Inflammatory macrophage treated with lipopolysaccharide for 4 hours (primary cell): ENCODE measurements around the gene PPP1R1C.
A peak's percentile ranks its signal among the peaks of the same experiment; 100 is the strongest.

Experiments
- DNase-seq: peaks from one replicate; pipeline ENCODE4 v3.0.0-alpha.2; 2020

The PPP1R1C gene

DNA sequence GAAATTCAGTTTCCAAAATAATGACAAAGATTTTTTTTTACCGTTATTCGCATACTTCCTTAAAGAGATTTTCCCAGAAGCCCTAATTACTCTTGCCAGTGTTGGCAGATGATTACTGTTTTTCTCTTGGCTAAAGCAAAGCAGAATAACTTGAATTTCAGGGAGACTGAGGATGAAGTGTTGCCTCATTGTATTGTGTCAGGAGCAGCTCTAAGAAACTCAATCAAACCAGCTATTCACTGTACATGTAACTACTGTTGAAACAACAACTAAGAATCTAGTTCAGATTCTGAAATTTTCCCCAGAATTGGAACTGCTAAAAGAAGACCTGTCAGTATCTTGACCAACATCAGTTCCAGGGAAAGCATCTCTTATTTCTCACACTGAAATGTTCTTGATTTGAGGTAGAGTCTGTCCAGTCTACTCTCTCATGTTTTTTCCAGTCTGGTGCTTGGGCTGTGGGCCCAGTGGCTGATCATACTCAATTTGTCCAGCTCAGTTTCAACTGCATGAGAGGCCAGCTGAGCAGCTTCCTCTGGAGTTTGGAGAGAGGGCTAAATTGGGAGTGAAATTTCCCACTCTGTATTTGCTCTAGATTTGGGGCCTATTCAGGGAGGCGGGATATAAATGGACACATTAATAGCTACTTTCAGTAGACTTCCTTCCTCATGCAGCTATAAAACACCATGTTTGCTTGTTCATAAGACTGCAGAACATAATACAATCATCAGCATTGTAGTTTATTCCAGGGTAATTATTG, 78.5 kb downstream of the PPP1R1C start:
- DNase-seq: no peak

DNA sequence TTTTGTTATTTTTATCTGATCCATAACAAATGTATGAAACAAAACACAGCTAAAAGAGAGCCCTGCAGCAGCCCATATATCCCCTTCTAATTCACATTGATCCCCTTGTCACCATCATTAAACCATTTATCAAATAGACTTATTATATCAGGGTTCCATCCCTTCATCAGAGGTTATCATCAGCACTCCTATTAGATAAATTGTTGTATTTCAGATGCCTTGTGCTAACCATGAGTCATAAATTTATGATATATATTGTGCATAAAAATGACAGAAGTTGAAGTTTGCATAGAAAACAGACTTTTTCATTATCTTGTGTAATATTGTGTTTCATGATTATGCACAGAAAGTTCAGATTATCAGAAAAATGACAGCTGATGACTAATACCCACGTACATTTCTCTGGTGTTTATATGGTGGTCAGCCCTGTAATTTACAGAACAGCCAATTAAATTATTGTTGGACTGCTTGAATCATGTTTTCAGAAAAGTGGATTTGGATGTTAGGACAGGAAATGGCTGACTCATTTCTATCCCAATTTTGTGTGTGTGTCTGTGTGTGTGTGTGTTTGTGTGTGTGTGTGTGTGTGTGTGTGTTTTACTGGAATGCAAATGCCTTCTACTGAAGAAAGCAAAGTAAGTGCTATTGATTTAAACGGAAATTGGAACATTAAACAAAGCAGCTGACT, 80.9 kb downstream of the PPP1R1C start:
- DNase-seq: no peak

GRCh38 chr2:182067393-182067792, 81.7 kb downstream of the PPP1R1C start:
- DNase-seq: no peak

DNA sequence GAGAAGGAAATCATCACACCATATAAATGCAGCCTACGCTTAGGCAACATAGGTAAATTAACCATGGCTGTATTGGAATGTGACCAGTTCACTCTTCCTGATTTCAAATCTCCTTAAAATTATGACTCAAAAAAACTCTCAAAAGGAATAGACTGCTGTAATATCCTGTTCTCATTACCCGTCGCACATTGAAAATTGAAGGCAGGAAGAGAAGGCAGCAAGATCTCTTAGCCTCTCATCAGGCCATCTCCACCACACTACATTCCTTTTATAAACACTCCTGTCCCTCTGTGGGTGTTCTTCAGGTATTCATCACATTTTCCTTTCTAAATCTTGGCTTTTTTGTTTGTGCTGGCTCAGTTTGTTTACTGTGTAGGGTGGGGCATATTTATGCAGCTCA, 83.2 kb downstream of the PPP1R1C start:
- no peak for DNase-seq

GRCh38 chr2:182069416-182069815, 83.8 kb downstream of the PPP1R1C start:
- DNase-seq: no peak

DNA sequence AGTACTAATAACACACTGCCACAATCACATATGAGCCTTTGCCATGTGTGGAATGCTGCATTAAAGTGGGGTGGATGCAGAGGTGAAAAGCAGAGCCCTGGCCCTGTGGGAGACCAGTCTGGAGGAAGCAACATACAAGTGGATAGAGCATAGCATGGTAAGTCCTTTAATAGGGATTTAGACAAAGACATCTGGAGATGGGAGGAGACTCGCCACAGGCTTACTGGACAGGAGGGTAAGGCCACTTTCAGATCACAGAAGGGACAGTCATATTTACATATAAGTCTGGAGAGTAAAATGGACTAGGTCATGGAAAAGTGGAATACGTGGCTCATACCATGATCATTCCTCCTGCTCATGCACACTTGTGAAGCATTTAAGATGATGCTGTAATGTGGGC, 84.3 kb downstream of the PPP1R1C start:
- DNase-seq: no peak

DNA sequence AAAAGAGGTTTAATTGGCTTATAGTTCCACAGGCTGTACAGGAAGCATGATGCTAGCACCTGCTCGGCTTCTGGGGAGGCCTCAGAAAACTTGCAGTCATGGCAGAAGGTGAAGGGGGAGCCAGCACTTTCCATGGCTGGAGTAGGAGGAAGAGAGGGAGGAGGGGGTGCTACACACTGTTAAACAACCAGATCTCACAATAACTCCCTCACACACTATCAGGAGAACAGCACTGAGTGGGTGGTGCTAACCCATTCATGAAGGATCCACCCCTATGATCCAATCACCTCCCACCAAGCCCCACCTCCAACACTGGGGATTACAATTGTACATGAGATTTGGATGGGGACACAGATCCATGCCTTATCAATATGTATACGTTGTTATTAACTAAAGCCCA, 85.1 kb downstream of the PPP1R1C start:
- no peak for DNase-seq

DNA sequence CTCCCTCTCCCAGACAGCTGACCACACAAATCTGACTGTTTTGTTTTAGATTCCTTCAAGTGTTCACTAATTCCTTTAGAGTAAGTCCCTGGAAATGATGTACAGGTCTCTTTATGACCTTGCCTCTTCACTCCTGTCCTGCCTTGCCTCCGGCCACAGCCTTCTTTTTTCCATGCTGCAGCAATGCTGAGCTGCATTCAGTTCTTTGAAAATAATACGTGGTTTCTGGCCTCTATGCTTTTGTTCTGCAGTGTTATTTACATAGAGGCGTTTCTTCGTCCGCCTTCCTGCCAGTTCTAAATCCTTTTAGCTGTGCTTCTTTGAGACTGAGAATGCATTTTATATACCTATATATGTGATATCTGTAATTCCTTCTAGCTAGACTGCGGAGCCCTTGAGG, 87.2 kb downstream of the PPP1R1C start:
- no peak for DNase-seq

- DNase-seq: no peak
These were observed 88.0 kb downstream of the PPP1R1C start for GRCh38 chr2:182073613-182074012.

- no peak for DNase-seq
These were observed 91.4 kb downstream of the PPP1R1C start for GRCh38 chr2:182077023-182077422.

DNA sequence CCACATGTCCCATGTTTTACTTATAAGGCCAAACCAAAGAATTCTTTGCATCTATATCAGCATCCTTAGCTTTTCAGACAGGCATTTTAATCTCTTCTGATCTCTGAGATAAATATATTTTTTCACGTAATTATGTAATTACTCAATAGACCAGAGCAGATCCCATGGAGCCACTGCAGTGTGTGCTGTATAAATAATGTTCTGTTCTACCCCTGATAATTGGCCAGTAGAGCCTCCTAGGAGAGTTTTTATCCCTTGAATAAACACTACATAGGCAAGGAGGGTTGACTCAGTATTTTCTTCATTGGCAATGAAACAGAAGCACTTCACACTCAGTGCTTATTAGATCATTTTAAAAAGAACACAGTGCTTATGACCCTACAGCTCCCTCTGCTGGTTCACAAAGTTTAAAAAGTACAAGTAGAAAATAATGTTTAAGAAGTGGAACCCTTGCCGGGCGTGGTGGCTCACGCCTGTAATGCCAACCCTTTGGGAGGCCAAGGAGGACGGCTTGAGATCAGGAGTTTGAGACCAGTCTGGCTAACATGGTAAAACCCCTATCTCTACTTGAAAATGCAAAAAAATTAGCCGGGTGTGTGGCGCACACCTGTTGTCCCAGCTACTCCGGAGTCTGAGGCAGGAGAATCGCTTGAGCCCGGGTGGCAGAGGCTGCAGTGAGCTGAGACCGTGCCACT, 91.9 kb downstream of the PPP1R1C start:
- DNase-seq: peak; percentile 73

- no peak for DNase-seq
These were observed 93.4 kb downstream of the PPP1R1C start for GRCh38 chr2:182078988-182079602.

DNA sequence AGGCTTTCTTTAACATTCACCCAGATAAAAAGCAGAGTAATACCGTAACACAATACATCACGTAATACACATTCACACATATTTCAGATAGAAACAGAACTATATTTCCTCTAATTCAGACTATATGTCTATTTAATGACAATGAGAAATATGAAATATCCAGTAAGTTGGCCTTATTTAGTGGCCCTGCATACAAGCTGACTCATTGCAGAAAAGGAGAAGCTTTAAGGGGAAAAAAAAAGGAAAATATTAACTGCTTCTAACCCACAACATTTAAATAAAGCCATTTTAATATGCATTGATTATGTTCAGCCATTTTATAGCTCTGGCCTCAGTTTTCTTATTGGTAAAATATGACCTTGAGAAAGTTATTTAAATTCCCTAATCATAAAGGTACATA, 94.8 kb downstream of the PPP1R1C start:
- DNase-seq: peak; percentile 40

- no peak for DNase-seq
These were observed 96.1 kb downstream of the PPP1R1C start for GRCh38 chr2:182081602-182082260.

DNA sequence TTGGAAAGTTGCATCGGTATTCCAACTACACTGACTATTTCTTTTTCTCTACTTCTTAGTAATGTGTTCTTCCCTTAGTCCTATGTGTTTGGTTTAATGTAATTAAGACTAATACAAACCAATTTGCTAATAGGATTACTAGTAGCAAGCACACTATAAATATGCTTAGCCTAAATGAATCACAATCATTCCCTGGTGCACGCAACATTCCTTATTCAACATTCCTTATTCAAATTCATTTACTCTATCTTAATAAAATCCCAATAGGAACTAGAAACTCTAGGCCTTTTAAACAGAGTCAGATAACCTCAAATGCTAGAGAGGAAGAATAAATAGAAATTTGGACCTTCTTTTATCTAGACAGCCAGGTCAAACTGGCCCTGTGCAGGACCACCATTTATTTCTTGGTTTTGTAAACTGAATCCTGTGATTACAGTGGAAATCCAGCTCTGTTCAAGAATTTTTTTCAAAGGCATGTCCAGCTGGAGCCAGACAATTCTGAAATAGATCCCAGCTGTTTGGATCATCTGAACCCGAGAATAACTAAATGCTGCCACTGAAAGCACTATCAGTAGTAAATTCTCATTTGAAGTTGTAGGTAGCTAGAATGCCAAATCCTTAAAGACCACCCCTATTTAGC, 103.1 kb downstream of the PPP1R1C start:
- no peak for DNase-seq

- DNase-seq: no peak
These were observed 104.8 kb downstream of the PPP1R1C start for GRCh38 chr2:182090486-182090885.

- DNase-seq: no peak
These were observed 112.0 kb downstream of the PPP1R1C start for GRCh38 chr2:182097571-182098164.

DNA sequence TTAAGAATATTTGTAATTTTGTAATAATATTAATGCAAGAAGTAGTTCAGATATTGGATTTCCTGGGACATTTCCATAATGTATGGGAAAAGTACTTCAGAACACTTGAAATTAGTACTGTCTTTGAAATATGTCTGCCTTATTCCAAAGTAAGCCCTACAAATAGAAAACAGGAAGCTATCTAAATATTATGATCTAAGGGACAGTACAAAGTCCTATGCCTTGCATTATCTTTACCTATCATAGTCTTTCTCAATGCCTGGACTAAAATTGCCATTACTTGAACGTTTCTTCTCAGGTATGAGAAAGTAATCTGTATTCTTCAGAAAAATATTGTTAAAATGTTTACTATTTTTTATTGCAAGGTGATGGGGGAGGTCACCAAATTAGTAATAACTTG, 113.0 kb downstream of the PPP1R1C start:
- no peak for DNase-seq

- DNase-seq: no peak
These were observed 115.6 kb downstream of the PPP1R1C start for GRCh38 chr2:182101263-182101662.

DNA sequence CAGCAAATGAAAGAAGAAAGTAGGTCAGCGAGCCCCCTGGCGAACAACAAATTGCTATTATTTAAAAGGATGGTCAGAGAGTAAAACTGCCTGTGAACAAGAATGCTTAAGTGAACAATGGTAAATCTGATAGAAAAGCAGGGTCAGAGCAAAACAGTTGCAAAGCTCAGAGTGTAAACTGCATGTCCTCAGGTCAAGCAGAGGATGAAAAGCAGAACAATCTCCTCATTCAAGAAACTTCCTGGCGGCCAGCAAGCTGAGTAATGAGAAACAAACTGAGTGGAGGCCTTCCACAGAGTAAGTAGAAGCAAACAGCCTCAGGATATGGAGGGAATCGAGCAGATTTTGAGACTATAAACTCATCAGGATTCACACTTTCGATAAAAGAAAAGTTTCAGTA, 117.9 kb downstream of the PPP1R1C start:
- no peak for DNase-seq

GRCh38 chr2:182110347-182110746, 124.7 kb downstream of the PPP1R1C start:
- DNase-seq: no peak

- no peak for DNase-seq
These were observed 127.7 kb downstream of the PPP1R1C start for GRCh38 chr2:182113334-182113733.
